K562 (cell line): ENCODE measurements around the gene HACL1.

Experiments used
- CXXC5 ChIP-seq: fragments of 250-450 bp; sonication (Bioruptor Pico); IDR thresholded peaks from 2 replicates; pipeline ENCODE4 v1.8.0; 2022; ENCODE audit warnings: inconsistent platforms, mild to moderate bottlenecking, moderate library complexity
- ESRRA ChIP-seq: fragments of 450-650 bp; IDR thresholded peaks from 2 replicates; pipeline ENCODE4 v1.6.1; 2014; ENCODE audit warnings: low read depth, mild to moderate bottlenecking, moderate library complexity, borderline replicate concordance
- KDM2B ChIP-seq: fragments of 250-450 bp; sonication (Bioruptor Pico); IDR thresholded peaks from 2 replicates; pipeline ENCODE4 v1.8.0; 2021; ENCODE audit warnings: mild to moderate bottlenecking, moderate library complexity
- NFYB ChIP-seq: IDR thresholded peaks from 2 replicates; pipeline ENCODE4 v1.6.1; 2011; ENCODE audit warnings: mild to moderate bottlenecking, moderate library complexity; ENCODE audit not compliant: insufficient read length; ENCODE audit errors: extremely low read depth
- PHF21A ChIP-seq: fragments of 450-650 bp; IDR thresholded peaks from 2 replicates; pipeline ENCODE4 v1.6.1; 2017; ENCODE audit warnings: low read depth, borderline replicate concordance
- POLR2A ChIP-seq: fragments of 450-650 bp; conservative IDR thresholded peaks from 2 replicates; pipeline ENCODE4 v1.6.1; 2016
- POLR2AphosphoS2 ChIP-seq: IDR thresholded peaks from 2 replicates; pipeline ENCODE4 v1.6.1; 2012; ENCODE audit warnings: low read length, improper control_type of control experiment
- RAD21 ChIP-seq, 2 experiments: fragments of 250-450 bp in 1 of 2; fragments of 450-650 bp in 1 of 2; sonication (Bioruptor Pico) in 1 of 2; formaldehyde crosslinking in 1 of 2; IDR thresholded peaks in 1 of 2; conservative IDR thresholded peaks in 1 of 2; 2 replicates each; pipeline versions ENCODE4 v1.4.0 to v1.8.0; 2020 to 2022; ENCODE audit warnings: mild to moderate bottlenecking in 2 of 2, moderate library complexity in 1 of 2
- SMAD3 ChIP-seq: fragments of 450-650 bp; formaldehyde crosslinking; conservative IDR thresholded peaks from 2 replicates; pipeline ENCODE4 v1.4.0; 2020; ENCODE audit warnings: mild to moderate bottlenecking
- SP1 ChIP-seq: sonication (generic); formaldehyde crosslinking; IDR thresholded peaks from 2 replicates; pipeline ENCODE4 v1.8.1; 2022; ENCODE audit warnings: mild to moderate bottlenecking, missing genetic modification reagents
- ZFX ChIP-seq: sonication (generic); formaldehyde crosslinking; IDR thresholded peaks from 2 replicates; pipeline ENCODE4 v1.8.0; 2022; ENCODE audit warnings: mild to moderate bottlenecking, missing genetic modification reagents, moderate library complexity
- TF ChIP-seq, protein P1 (sequence below), 3 experiments: IDR thresholded peaks in 2 of 3; conservative IDR thresholded peaks in 1 of 3; 2 replicates each; pipeline ENCODE4 v1.5.1; 2011 to 2012; ENCODE audit warnings: low read length in 3 of 3, mild to moderate bottlenecking in 3 of 3, control low read depth in 2 of 3, improper control_type of control experiment in 1 of 3, inconsistent platforms in 1 of 3, low read depth in 1 of 3, mixed read lengths in 1 of 3, moderate library complexity in 1 of 3; ENCODE audit not compliant: insufficient read depth in 2 of 3

DNA sequence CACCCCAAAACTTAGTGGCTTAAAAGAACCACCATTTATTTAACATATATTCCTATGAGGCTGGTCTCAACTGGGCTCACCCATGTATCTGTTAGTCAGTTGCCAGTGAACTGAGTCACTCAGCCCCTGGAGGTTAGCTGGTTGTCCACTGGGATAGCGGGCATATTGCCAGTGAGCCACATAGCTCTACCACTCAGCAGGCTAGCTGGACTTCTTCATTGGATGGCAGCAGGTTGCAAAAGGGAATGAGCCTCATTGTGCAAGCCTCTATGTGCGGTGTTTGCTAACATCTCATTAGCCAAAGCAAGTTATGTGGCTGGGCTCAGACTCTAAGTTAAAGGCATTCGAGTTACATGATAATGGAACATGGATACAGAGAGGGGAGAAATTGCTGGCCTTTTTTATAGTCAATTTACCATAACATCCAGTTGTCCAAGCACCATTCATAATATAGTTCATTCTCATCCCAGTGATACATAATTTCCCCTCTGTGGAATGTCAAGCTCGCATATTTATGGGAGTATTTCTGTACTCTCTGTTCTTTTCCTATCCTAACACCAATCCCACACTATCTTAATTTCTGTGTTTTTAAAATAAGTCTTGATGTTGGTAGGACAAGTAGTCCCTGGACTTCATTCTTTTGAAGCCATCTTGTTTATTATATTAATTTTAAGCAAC lies 8.9 kb upstream of the HACL1 start:
- TF ChIP-seq CXXC5 (no peak), POLR2AphosphoS2 (no peak), SMAD3 (CRISPR knock-in tag) (no peak), PHF21A (no peak), SP1 (CRISPR knock-in tag) (no peak), ZFX (CRISPR knock-in tag) (no peak), KDM2B (CRISPR knock-in tag) (no peak), ESRRA (no peak), NFYB (no peak), POLR2A (no peak), RAD21 (CRISPR knock-in tag; conservative IDR thresholded peaks at IDR 0.05 in 1 of 2, IDR thresholded peaks at IDR 0.05 in 1 of 2) (no peak)
- TF ChIP-seq, protein P1, sequence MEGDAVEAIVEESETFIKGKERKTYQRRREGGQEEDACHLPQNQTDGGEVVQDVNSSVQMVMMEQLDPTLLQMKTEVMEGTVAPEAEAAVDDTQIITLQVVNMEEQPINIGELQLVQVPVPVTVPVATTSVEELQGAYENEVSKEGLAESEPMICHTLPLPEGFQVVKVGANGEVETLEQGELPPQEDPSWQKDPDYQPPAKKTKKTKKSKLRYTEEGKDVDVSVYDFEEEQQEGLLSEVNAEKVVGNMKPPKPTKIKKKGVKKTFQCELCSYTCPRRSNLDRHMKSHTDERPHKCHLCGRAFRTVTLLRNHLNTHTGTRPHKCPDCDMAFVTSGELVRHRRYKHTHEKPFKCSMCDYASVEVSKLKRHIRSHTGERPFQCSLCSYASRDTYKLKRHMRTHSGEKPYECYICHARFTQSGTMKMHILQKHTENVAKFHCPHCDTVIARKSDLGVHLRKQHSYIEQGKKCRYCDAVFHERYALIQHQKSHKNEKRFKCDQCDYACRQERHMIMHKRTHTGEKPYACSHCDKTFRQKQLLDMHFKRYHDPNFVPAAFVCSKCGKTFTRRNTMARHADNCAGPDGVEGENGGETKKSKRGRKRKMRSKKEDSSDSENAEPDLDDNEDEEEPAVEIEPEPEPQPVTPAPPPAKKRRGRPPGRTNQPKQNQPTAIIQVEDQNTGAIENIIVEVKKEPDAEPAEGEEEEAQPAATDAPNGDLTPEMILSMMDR (IDR thresholded peaks at IDR 0.05 in 2 of 3, conservative IDR thresholded peaks at IDR 0.05 in 1 of 3; ENCODE audit: insufficient read depth in 2 of 3, low read depth in 1 of 3, low read length in 3 of 3) = no peak
